Astrocyte of the spinal cord (primary cell): Measurements from ENCODE around the gene EXOC5.

Experiments
- DNase-seq: peaks from one replicate; pipeline ENCODE4 v3.0.0; 2011; ENCODE audit warnings: low read depth, low spot score
- H3K4me3 ChIP-seq: 2 replicates; pipeline ENCODE4 v1.5.1; 2011; ENCODE audit warnings: low read depth, mild to moderate bottlenecking, low read length, moderate library complexity
- CTCF ChIP-seq: IDR thresholded peaks from 2 replicates; pipeline ENCODE4 v1.5.1; 2012; ENCODE audit warnings: low read depth, mild to moderate bottlenecking, low read length, inconsistent platforms
- in situ Hi-C: cut with HindIII; loops from 2 replicates; pipeline ENCODE4 v1.10.0; 2017; ENCODE audit warnings: low sequenced_read_pairs

EXOC5 gene

GRCh38 chr14:57297852-57298251, 29.1 kb upstream of the EXOC5 start:
- no peak for DNase-seq
- in situ Hi-C loops, result no loop called here
- no peak for TF ChIP-seq CTCF
- no peak overlapping the region for H3K4me3 ChIP-seq

GRCh38 chr14:57295239-57295638, 26.5 kb upstream of the EXOC5 start:
- TF ChIP-seq CTCF, result no peak
- H3K4me3 ChIP-seq, result no peak overlapping the region
- DNase-seq, result no peak
- in situ Hi-C loops, result no loop called here

- in situ Hi-C loops, result no loop called here
- H3K4me3 ChIP-seq, result no peak overlapping the region
- peak; percentile 43 for DNase-seq
- no peak for TF ChIP-seq CTCF
Measured at GRCh38 chr14:57293866-57294837, 25.4 kb upstream of the EXOC5 start.

- in situ Hi-C loops, result no loop called here
- H3K4me3 ChIP-seq, result no peak overlapping the region
- no peak for DNase-seq
- TF ChIP-seq CTCF, result no peak
Measured at GRCh38 chr14:57291692-57292647, 23.3 kb upstream of the EXOC5 start.

- no peak for TF ChIP-seq CTCF
- no peak for DNase-seq
- in situ Hi-C loops, result no loop called here
- no peak overlapping the region for H3K4me3 ChIP-seq
Measured at GRCh38 chr14:57290751-57291150, 22.0 kb upstream of the EXOC5 start.

GRCh38 chr14:57287745-57288144, 19.0 kb upstream of the EXOC5 start:
- no peak overlapping the region for H3K4me3 ChIP-seq
- in situ Hi-C loops, result no loop called here
- no peak for TF ChIP-seq CTCF
- no peak for DNase-seq
